Right lobe of liver (tissue), 6 donors: ENCODE data around the gene LITAF. TPM values are rescaled to one million over a fixed set of nuclear protein-coding genes. Genes with fewer than 3 reads are reported as not detected.
A peak's percentile ranks its signal among the peaks of the same experiment; 100 is the strongest.

Source experiments
- ATAC-seq, 4 donors: fragments of 200-7000 bp; cut with Tn5 transposase; one replicate each; pipeline ENCODE4 v1.9.1; 2020; ENCODE audit warnings: mild to moderate bottlenecking in 4 of 4, moderate library complexity in 4 of 4
- DNase-seq, 3 donors: peaks; one replicate each; pipeline ENCODE4 v3.0.0-alpha.2; 2020
- H3K27ac ChIP-seq, 3 donors: fragments of 200-600 bp; one replicate each; pipeline ENCODE4 v1.8.0; 2022
- H3K27me3 ChIP-seq, 2 donors: fragments of 200-600 bp; one replicate each; pipeline ENCODE4 v1.8.0; 2022
- H3K36me3 ChIP-seq, 4 donors: fragments of 200-600 bp; sonication (generic) in 1 of 4; one replicate each; pipeline versions ENCODE4 v1.5.1 to v1.8.0; 2017 to 2022; ENCODE audit warnings: control low read depth in 1 of 4
- H3K4me1 ChIP-seq, 4 donors: fragments of 200-600 bp; sonication (generic) in 1 of 4; one replicate each; pipeline versions ENCODE4 v1.5.1 to v1.8.0; 2017 to 2022; ENCODE audit warnings: control low read depth in 1 of 4
- H3K4me3 ChIP-seq, 3 donors: fragments of 200-600 bp; one replicate each; pipeline ENCODE4 v1.8.0; 2022
- H3K9me3 ChIP-seq, 4 donors: fragments of 200-600 bp; sonication (generic) in 1 of 4; one replicate each; pipeline versions ENCODE4 v1.5.1 to v1.8.0; 2017 to 2022; ENCODE audit warnings: control low read depth in 1 of 4
- POLR2A ChIP-seq: fragments of 450-650 bp; IDR thresholded peaks from one replicate; pipeline ENCODE4 v1.6.1; 2017; ENCODE audit warnings: antibody characterized with exemption, mild to moderate bottlenecking
- WGBS: methylation state at CpG from one replicate; pipeline ENCODE4 v1.1.6; 2018; ENCODE audit warnings: low coverage, low lambda C conversion rate; ENCODE audit not compliant: insufficient coverage; ENCODE audit errors: missing lambda C conversion rate; 5-methylcytosine and 5-hydroxymethylcytosine counted together
- intact Hi-C, 2 donors: fragments of 100-400 bp; cut with DNase I; formaldehyde crosslinking; loops; one replicate each; pipeline versions ENCODE4 v1.11.2 to v1.14.1; 2022
- total RNA-seq, 6 experiments: library from RNA; depleted of rRNA in 2 of 6; stranded (reverse); fragments of >200 nt in 2 of 6; fragmentation: NEBNext Ultra II Directional in 3 of 6; extraction: Animal tissue kit (Norgen Biotek cat#: 25700) in 3 of 6; gene quantifications; one replicate each; pipeline versions ENCODE4 v1.1.0 to v1.2.4, GENCODE V29; 2016 to 2023
- TF ChIP-seq, protein P1 (sequence below), 4 donors: fragments of 200-600 bp in 3 of 4; fragments of 450-650 bp in 1 of 4; IDR thresholded peaks; one replicate each; pipeline versions ENCODE4 v1.5.1 to v1.8.0; 2016 to 2022; ENCODE audit warnings: antibody characterized with exemption in 4 of 4, mild to moderate bottlenecking in 2 of 4
- donor health status: DM: no; HTN: yes; CAD: no.
- donor health status: DM: no; HTN: no; CAD: no.
- donor health status: DM: no; HTN: no; CAD: no.
- donor health status: DM: no; HTN: yes; CAD: no.
- donor health status: DM: no; HTN: yes; CAD: no.

Gene LITAF
- total RNA-seq, 6 experiments from 2014 or later, result 43.7 to 148 (median 59.1) TPM

DNA sequence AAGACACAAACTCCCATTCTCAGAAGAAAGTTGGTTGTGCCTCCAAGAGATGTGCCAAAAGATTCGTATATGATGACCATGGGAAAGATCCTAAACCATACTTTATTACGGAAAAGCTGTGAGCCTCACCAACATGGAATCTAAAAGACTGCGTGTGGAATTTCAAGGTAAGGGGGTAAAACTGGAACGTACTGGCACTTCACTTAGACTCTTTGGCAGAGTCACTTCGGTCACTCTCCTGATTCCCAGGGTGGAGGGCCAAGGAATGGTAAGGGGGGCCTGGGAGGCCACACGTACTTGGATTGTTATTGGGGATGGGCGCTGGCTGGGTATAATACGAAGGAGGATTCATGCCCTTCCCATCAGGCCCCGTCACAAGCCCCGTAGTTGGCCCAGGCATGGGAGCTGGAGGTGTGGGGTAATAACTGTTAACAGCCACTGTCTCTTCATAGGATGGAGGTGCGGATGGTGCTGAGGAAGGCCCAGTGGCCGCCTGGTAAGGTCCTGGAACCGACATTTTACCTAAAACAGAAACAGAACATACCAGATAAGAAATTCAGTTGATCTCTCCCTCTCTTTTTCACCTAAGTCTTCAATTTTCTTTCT, 30.4 kb downstream of the LITAF start:
- WGBS, result 98% methylated on average over 9 of the region's 13 CpGs
- DNase-seq, result peak in 1 of 3 donors; percentile 31
- H3K27ac ChIP-seq, result no peak overlapping the region
- H3K9me3 ChIP-seq, result no peaks in the 10 kb centered on the region
- peaks cover 0 to 36% (median 10%) of the 10 kb centered on the region in 4 donors for H3K4me1 ChIP-seq
- intact Hi-C loops, result no loop called here
- no peaks in the 10 kb centered on the region for H3K27me3 ChIP-seq
- peaks cover 0 to 7% (median 6%) of the 10 kb centered on the region in 4 donors for H3K36me3 ChIP-seq
- no peak overlapping the region for H3K4me3 ChIP-seq
- TF ChIP-seq, protein P1, sequence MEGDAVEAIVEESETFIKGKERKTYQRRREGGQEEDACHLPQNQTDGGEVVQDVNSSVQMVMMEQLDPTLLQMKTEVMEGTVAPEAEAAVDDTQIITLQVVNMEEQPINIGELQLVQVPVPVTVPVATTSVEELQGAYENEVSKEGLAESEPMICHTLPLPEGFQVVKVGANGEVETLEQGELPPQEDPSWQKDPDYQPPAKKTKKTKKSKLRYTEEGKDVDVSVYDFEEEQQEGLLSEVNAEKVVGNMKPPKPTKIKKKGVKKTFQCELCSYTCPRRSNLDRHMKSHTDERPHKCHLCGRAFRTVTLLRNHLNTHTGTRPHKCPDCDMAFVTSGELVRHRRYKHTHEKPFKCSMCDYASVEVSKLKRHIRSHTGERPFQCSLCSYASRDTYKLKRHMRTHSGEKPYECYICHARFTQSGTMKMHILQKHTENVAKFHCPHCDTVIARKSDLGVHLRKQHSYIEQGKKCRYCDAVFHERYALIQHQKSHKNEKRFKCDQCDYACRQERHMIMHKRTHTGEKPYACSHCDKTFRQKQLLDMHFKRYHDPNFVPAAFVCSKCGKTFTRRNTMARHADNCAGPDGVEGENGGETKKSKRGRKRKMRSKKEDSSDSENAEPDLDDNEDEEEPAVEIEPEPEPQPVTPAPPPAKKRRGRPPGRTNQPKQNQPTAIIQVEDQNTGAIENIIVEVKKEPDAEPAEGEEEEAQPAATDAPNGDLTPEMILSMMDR (IDR thresholded peaks at IDR 0.05), result no peak
- no peak for TF ChIP-seq POLR2A
- ATAC-seq, result no peak

DNA sequence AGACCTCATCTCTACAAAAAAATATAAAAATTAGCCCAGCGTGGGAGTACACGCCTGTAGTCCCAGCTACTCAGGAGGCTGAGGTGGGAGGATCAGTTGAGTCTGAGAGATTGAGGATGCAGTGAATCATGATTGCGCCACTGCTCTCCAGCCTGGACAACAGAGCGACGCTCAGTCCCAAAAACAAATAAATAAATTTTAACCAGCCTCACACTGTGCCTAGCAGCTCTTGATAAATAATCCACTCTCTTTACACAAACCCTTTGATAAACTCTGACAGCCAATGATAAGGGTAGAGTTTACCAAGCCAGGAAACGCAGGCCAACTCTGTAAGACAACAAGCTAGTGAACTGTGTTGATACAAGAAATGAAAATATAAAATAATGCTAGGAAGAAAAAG, 32.7 kb downstream of the LITAF start:
- peaks cover 0 to 30% (median 8%) of the 10 kb centered on the region in 4 donors for H3K4me1 ChIP-seq
- peak; percentile 52 to 71 (median 66) for DNase-seq

DNA sequence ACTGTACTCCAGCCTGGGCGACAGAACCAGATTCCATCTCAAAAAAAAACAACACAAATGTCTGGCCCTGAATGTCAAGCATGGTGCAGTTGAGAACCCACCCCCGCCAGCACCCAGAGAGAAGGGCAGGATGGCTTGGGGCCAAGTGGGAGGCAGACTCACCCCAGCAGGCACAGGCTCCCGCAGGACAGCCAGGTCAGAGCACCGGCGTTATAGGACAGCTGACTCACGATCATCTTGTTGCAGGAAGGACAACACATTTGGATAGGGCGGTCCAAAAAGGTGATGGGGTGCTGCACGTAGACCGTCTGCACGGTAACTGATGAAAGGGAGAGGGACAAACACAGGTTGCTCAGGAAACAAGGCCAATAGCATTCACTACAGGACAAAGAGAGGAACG, 33.3 kb downstream of the LITAF start:
- Histone ChIP-seq H3K27ac (peak overlapping the region in 2 of 3 donors; percentile 69 to 97), H3K4me1 (peaks cover 0 to 30% (median 8%) of the 10 kb centered on the region in 4 donors), H3K27me3 (no peaks in the 10 kb centered on the region), H3K36me3 (peaks cover 7 to 26% (median 11%) of the 10 kb centered on the region in 4 donors), H3K9me3 (no peaks in the 10 kb centered on the region), H3K4me3 (no peak overlapping the region)
- DNase-seq (peak; percentile 65 to 72 (median 65)), ATAC-seq (peak; percentile 26 to 74 (median 34))
- intact Hi-C loops, result no loop called here
- 65% methylated on average over 9 of the region's 11 CpGs for WGBS
- TF ChIP-seq, protein P1 (IDR thresholded peaks at IDR 0.05), result no peak
- no peak for TF ChIP-seq POLR2A

More for the DNA sequence above, 32.7 kb downstream of the LITAF start:
- TF ChIP-seq, protein P1 (IDR thresholded peaks at IDR 0.05), result no peak
- no peak for TF ChIP-seq POLR2A
- intact Hi-C loops, result no loop called here
- H3K36me3 ChIP-seq, result peaks cover 6 to 19% (median 10%) of the 10 kb centered on the region in 4 donors
- peak; percentile 77 to 89 (median 78) for ATAC-seq
- H3K27me3 ChIP-seq, result no peaks in the 10 kb centered on the region
- no peaks in the 10 kb centered on the region for H3K9me3 ChIP-seq
- peak overlapping the region; percentile 49 to 97 (median 92) for H3K27ac ChIP-seq
- WGBS, result 46% methylated on average over 4 of the region's 6 CpGs
- no peak overlapping the region for H3K4me3 ChIP-seq

DNA sequence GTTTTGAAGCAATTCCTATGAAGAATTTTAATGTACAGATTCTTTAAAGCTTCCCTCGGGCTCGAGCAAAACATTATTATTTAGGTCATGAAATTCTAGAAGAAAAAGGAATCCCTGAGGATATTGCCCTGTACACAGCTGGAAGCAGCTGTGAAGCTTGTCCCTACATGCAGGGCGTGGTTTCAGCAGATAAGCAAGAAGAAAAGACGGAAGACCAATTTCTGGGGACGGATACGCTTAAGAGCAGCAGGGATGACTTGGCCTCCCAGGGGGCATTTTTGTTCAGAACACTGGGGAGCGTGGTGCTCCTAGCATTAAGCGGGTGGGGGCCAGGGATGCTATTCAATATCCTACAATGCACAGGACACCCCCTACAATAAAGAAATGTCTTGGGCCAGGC, 34.3 kb downstream of the LITAF start:
- TF ChIP-seq POLR2A, result no peak
- TF ChIP-seq, protein P1 (IDR thresholded peaks at IDR 0.05), result no peak

More for the DNA sequence above, 34.3 kb downstream of the LITAF start:
- Histone ChIP-seq H3K4me3 (no peak overlapping the region), H3K36me3 (peaks cover 7 to 28% (median 14%) of the 10 kb centered on the region in 4 donors), H3K9me3 (no peaks in the 10 kb centered on the region), H3K4me1 (peaks cover 0 to 30% (median 8%) of the 10 kb centered on the region in 4 donors), H3K27me3 (no peaks in the 10 kb centered on the region), H3K27ac (peak overlapping the region in 2 of 3 donors; percentile 69 to 97)
- ATAC-seq (no peak), DNase-seq (peak in 1 of 3 donors; percentile 19)
- intact Hi-C loops, result no loop called here
- WGBS, result 81% methylated on average over 8 of the region's 8 CpGs
